ENCODE results near the gene ANXA9. TPM values are rescaled to one million over a fixed set of nuclear protein-coding genes. Genes with fewer than 3 reads are reported as not detected.

ANXA9 gene
- polyA plus RNA-seq, 3 donors: 0.15 to 12.8 (median 3.1) TPM

GRCh38 chr1:151024540-151025146 is 42.6 kb downstream of the ANXA9 start:
- WGBS, 3 donors: 24 to 27% (median 26%) methylated on average over 6 of the region's 6 CpGs
- H3K27ac ChIP-seq (ENCODE audit: low read depth, low read length): no peak overlapping the region

GRCh38 chr1:151026460-151026859 is 44.4 kb downstream of the ANXA9 start:
- H3K27ac ChIP-seq (ENCODE audit: low read depth, low read length): no peak overlapping the region

GRCh38 chr1:151032164-151032563 is 50.1 kb downstream of the ANXA9 start:
- 96 to 100% (median 99%) methylated on average over 8 of the region's 8 CpGs for WGBS, 3 donors
- H3K27ac ChIP-seq (ENCODE audit: low read depth, low read length): no peak overlapping the region

GRCh38 chr1:151035167-151035566 is 53.1 kb downstream of the ANXA9 start:
- H3K27ac ChIP-seq (ENCODE audit: low read depth, low read length): no peak overlapping the region
- 84 to 92% (median 87%) methylated on average over 3 of the region's 3 CpGs for WGBS, 3 donors

- 45 to 68% (median 57%) methylated on average over 2 of the region's 2 CpGs for WGBS, 3 donors
- H3K27ac ChIP-seq (ENCODE audit: low read depth, low read length): no peak within 1 kb of the TSS
Measured at GRCh38 chr1:151036356-151036755, 54.3 kb downstream of the ANXA9 start, which contains the start of gene BNIPL. BNIPL (plus strand) TSS chr1:151036586; CDS start chr1:151036726, 140 bp downstream.

GRCh38 chr1:151037032-151037431 is 54.9 kb downstream of the ANXA9 start:
- 82 to 89% (median 88%) methylated on average over 6 of the region's 6 CpGs for WGBS, 3 donors
- no peak overlapping the region for H3K27ac ChIP-seq (ENCODE audit: low read depth, low read length)

- no peak overlapping the region for H3K27ac ChIP-seq (ENCODE audit: low read depth, low read length)
- WGBS, 3 donors: 85 to 91% (median 89%) methylated on average over 3 of the region's 3 CpGs
Measured at GRCh38 chr1:151039521-151039920, 57.4 kb downstream of the ANXA9 start.

GRCh38 chr1:151043163-151043562 is 61.1 kb downstream of the ANXA9 start:
- no peak overlapping the region for H3K27ac ChIP-seq (ENCODE audit: low read depth, low read length)
- 89 to 96% (median 92%) methylated on average over 1 of the region's 1 CpG for WGBS, 3 donors

Other genes with a start within 250 kb of the ANXA9 start
- 10 to 100 TPM; 11.6 to 67.0 (median 43.1) TPM for gene CTSS, start 216.5 kb upstream of the ANXA9 start, polyA plus RNA-seq
- 10 to 100 TPM in 2 of 3 donors, 1 to 10 TPM in 1; 2.3 to 64.2 (median 28.1) TPM for gene CTSK, start 174.0 kb upstream of the ANXA9 start, polyA plus RNA-seq
- gene ARNT, start 105.7 kb upstream of the ANXA9 start, polyA plus RNA-seq: 10 to 100 TPM; 14.1 to 45.2 (median 18.0) TPM
- gene CTXND2, start 95.2 kb upstream of the ANXA9 start, polyA plus RNA-seq: not detected
- gene SETDB1, start 55.9 kb upstream of the ANXA9 start, polyA plus RNA-seq: 10 to 100 TPM; 13.4 to 15.7 (median 15.1) TPM
- gene CERS2, start 7.5 kb upstream of the ANXA9 start, polyA plus RNA-seq: 100 to 1,000 TPM in 2 of 3 donors, 10 to 100 TPM in 1; 86.8 to 134 (median 109) TPM
- gene MINDY1, start 24.6 kb downstream of the ANXA9 start, polyA plus RNA-seq: 10 to 100 TPM; 12.0 to 24.0 (median 13.9) TPM
- gene PRUNE1, start 26.2 kb downstream of the ANXA9 start, polyA plus RNA-seq: 10 to 100 TPM in 1 of 3 donors, 1 to 10 TPM in 2; 8.6 to 14.2 (median 9.9) TPM
- 1 to 10 TPM in 1 of 3 donors, under 1 TPM in 2; 0.16 to 1.1 (median 0.34) TPM for gene BNIPL, start 54.3 kb downstream of the ANXA9 start, polyA plus RNA-seq
- 1 to 10 TPM; 1.8 to 5.0 (median 3.9) TPM for gene C1orf56, start 65.5 kb downstream of the ANXA9 start, polyA plus RNA-seq
- gene CDC42SE1, start 77.3 kb downstream of the ANXA9 start, polyA plus RNA-seq: 10 to 100 TPM; 25.9 to 72.3 (median 64.3) TPM
- 1 to 10 TPM in 2 of 3 donors, under 1 TPM in 1; 0.38 to 7.2 (median 1.8) TPM for gene MLLT11, start 78.1 kb downstream of the ANXA9 start, polyA plus RNA-seq
- 10 to 100 TPM in 1 of 3 donors, 1 to 10 TPM in 2; 3.0 to 12.4 (median 8.3) TPM for gene GABPB2, start 88.5 kb downstream of the ANXA9 start, polyA plus RNA-seq
- gene SEMA6C, start 164.3 kb downstream of the ANXA9 start, polyA plus RNA-seq: 10 to 100 TPM in 1 of 3 donors, 1 to 10 TPM in 2; 3.3 to 22.9 (median 6.7) TPM
- gene TNFAIP8L2, start 174.4 kb downstream of the ANXA9 start, polyA plus RNA-seq: 10 to 100 TPM in 1 of 3 donors, 1 to 10 TPM in 2; 1.4 to 20.4 (median 5.8) TPM
- 1 to 10 TPM; 3.3 to 5.3 (median 3.9) TPM for gene LYSMD1, start 183.6 kb downstream of the ANXA9 start, polyA plus RNA-seq
- gene SCNM1, start 183.9 kb downstream of the ANXA9 start, polyA plus RNA-seq: 10 to 100 TPM; 16.7 to 39.8 (median 29.7) TPM
- under 1 TPM; 0.16 to 0.62 (median 0.56) TPM for gene TMOD4, start 193.7 kb downstream of the ANXA9 start, polyA plus RNA-seq
- gene VPS72, start 207.9 kb downstream of the ANXA9 start, polyA plus RNA-seq: 10 to 100 TPM; 19.9 to 34.8 (median 26.3) TPM
- 10 to 100 TPM in 2 of 3 donors, 1 to 10 TPM in 1; 6.9 to 28.8 (median 25.1) TPM for gene PIP5K1A, start 216.3 kb downstream of the ANXA9 start, polyA plus RNA-seq

Measured in adipose tissue (tissue), 3 donors.